HG02885 (cell line): ENCODE data around the gene LHX5.

Experiments
- ATAC-seq: cut with Tn5 transposase; IDR thresholded peaks from one replicate; pipeline ENCODE4 v1.9.1; 2021; ENCODE audit warnings: mild to moderate bottlenecking; ENCODE audit not compliant: unreplicated experiment, poor library complexity

LHX5 gene

DNA sequence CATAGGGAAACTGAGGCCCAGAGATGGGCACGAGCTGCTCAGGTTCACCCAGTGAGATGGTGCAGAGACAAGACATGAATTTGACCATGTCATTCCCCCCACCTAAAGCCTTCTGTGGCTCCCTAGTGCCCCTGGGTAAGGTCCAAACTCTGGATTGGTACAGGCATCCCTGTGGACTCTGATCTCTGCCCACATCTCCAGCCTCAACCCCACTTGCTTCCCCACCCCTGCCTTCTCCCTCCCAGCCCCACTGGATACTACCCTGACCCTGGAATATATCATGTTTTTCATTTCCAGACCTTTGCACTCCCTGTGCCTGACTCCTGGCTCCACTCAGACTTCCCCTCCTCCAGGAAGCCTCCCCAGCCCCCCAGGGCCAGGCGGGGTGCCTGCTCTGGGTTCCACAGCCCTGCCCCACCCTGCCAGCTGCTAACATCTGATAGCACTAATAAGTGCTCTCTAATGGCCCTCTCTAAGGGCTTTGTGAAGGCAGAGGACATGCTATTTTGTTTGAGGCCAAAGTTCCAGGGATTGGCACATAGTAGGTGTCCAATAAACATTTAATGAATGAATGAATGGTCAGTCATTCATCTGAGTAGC, 50.6 kb downstream of the LHX5 start:
- ATAC-seq, result no peak

DNA sequence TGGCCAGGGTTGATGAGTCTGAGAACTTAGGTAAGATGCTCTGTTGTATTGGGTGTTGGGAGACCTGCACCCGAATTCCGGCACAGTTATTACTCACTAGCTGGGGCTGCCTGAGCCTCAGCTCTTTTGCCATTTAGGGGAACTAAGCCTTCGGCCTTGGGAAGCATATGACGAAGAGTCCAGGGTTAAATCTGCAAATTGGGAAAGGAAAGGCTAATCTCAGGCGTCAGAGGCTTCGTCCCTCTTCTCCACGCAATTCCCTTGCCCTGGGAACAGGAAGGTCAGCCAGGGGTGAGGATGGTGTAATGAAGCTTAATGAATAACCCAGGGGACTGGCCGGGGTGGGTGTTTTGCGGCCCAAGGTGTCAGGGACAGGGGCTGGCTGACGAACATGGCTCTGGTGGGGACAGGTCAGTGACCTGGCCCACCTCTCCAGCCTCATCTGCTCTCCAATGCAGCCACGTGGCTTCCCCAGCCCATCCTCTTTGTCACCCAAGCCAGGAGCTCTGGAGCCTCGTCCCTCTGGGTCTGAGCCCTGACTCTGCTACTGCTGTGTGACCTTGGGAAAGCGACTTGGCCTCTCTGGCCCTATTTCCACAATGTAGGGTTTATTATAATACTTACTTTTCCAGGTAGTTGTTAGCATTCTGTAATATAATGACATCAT, 53.3 kb downstream of the LHX5 start:
- ATAC-seq, result no peak

DNA sequence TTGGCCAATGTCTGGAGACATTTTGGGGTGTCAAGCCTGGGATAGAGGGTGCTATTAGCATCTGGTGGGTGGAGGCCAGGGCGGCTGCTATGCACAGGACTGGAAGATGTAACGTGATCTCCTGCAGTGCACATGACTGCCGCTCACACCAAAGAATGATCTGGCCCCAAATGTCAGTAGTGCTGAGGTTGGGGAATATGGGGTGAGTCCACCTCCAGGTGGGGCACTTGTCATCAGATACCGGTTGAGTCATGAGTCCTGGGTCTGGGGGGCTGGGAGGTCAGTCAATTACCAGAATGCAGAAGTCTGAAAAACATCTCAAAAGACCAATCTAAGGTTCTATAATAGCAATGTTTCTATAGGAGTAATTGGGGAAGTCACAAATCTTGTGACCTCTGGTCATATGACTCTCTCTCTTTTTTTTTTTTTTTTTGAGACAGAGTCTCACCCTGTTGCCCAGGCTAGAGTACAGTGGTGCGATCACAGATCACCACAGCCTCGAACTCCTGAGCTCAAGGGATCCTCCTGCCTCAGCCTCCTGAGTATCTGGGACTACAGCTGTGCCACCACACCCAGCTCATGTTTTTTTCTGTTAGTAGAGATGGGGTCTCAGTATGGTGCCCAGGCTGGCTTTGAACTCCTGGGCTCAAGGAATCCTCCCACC, 55.4 kb downstream of the LHX5 start:
- ATAC-seq, result no peak

DNA sequence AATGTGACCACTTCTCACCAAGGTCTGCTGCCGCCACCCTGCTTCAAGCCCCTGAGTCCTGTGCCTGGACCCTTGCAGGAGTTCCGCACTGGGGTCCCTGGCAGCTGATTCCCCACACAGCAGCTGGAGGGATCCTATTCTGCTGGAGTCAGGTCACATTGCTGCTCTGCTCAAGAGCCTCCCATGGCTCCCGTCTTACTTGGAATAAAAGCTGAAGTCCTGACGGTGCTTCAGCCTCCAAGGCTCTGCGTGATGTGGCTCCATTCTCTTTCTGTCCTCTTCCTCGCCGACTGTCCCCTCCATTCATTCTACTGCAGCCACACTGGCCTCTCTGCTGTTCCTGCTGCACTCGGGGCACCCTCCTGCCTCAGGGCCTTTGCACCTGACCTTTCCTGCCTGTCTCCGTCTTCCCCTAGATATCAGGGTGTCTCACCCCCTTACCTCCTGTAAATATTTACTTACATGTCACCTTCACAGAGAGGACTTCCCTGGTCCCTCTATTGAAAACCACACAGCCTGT, 57.1 kb downstream of the LHX5 start:
- no peak for ATAC-seq

DNA sequence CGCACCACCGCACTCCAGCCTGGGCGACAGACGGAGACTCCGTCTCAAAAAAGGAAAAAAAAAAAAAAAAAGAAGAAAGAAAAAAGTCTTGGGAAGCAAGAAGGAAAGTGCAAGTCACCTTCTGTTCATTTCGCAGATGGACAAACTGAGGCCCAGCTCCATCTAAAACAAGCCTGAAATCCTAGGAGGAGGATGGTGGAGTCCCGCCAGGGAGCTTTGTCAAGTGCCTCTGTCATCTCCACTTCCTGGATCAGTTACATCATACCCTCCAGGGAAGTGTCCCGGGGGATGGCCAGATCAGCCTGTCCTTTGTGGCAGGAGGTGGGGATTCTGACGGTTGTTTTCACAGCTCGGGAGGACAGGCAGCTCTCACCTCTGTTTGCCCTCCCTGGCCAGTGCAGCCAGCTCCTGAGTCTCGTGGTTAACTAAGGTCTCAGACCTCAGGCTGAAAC, 58.2 kb downstream of the LHX5 start:
- no peak for ATAC-seq
